ENCODE results near the gene ACY1. TPM values are rescaled to one million over a fixed set of nuclear protein-coding genes. Genes with fewer than 3 reads are reported as not detected.
A peak's percentile ranks its signal among the peaks of the same experiment; 100 is the strongest.

The ACY1 gene
- total and polyA plus RNA-seq, 2 of the 13 experiments (the other 11 are each of a cell fraction or from before 2014, with no cell fraction given): 113 to 162 TPM

- TF ChIP-seq ZBTB40 (IDR thresholded peaks at IDR 0.05): no peak
- no peak for TF ChIP-seq ZBTB40 (CRISPR knock-in tag; IDR thresholded peaks at IDR 0.05)
- TF ChIP-seq ZNF12 (CRISPR knock-in tag; IDR thresholded peaks at IDR 0.05): no peak
- 0 out of 2 replicates have a peak, but pooled peaks have one; percentile 12 for TF ChIP-seq DMAP1 (CRISPR knock-in tag; IDR thresholded peaks at IDR 0.05)
- TF ChIP-seq ZNF749 (CRISPR knock-in tag; IDR thresholded peaks at IDR 0.05; ENCODE audit: borderline replicate concordance): no peak
- TF ChIP-seq ZNF891 (CRISPR knock-in tag; IDR thresholded peaks at IDR 0.05): peak; percentile 75; the same call in 1 of the 2 replicates
- TF ChIP-seq HNRNPL (IDR thresholded peaks at IDR 0.05; ENCODE audit: low read depth, low read length): no peak
- no peak for TF ChIP-seq ARID3A (IDR thresholded peaks at IDR 0.05; ENCODE audit: low read depth, low read length)
- TF ChIP-seq RXRA (CRISPR knock-in tag; IDR thresholded peaks at IDR 0.05): no peak
- TF ChIP-seq RBM39 (IDR thresholded peaks at IDR 0.05; ENCODE audit: low read depth, low read length, poor library complexity, severe bottlenecking): peak; percentile 41
- no peak for TF ChIP-seq BRCA1 (CRISPR knock-in tag; IDR thresholded peaks at IDR 0.05)
- TF ChIP-seq ZNF713 (CRISPR knock-in tag; IDR thresholded peaks at IDR 0.05): no peak
- TF ChIP-seq GLMP (CRISPR knock-in tag; IDR thresholded peaks at IDR 0.05; ENCODE audit: borderline replicate concordance): no peak
- peak; percentile 20; the same call in 1 of the 2 replicates for TF ChIP-seq ZFX (CRISPR knock-in tag; IDR thresholded peaks at IDR 0.05; ENCODE audit: low read depth)
Measured at GRCh38 chr3:51967384-51968169, 15.8 kb upstream of the ACY1 start, which contains the start of gene PCBP4 (continued).

Measured in HepG2 (cell line).